WTC11 (cell line): Measurements from ENCODE around the gene FHOD3. TPM values are rescaled to one million over a fixed set of nuclear protein-coding genes. Genes with fewer than 3 reads are reported as not detected.
A peak's percentile ranks its signal among the peaks of the same experiment; 100 is the strongest.

Experiments used
- ATAC-seq: fragments of 200-7000 bp; cut with Tn5 transposase; 2 replicates; pipeline ENCODE4 v1.10.0; 2021; ENCODE audit warnings: mild to moderate bottlenecking, moderate library complexity
- CTCF ChIA-PET: fragments of 300-600 bp; sonication (Branson Sonifier 250); formaldehyde crosslinking; loops from one replicate; lab custom pipeline; 2021; ENCODE audit warnings: antibody characterized with exemption; lab: Charles Lee
- POLR2A ChIA-PET: fragments of 350-600 bp; sonication (Branson Sonifier 250); formaldehyde crosslinking; loops from one replicate; lab custom pipeline; 2021; ENCODE audit warnings: antibody characterized with exemption; lab: Charles Lee
- DNase-seq: peaks from one replicate; pipeline ENCODE4 v3.0.0; 2021; ENCODE audit warnings: low spot score
- H3K27ac Mint-ChIP-seq: 2 replicates; pipeline ENCODE4 v1.8.0; 2021; ENCODE audit warnings: mixed read lengths
- H3K27me3 Mint-ChIP-seq: 2 replicates; pipeline ENCODE4 v1.8.0; 2021; ENCODE audit warnings: low read depth, mild to moderate bottlenecking, moderate library complexity, mixed read lengths
- H3K36me3 Mint-ChIP-seq: 2 replicates; pipeline ENCODE4 v1.8.0; 2021; ENCODE audit warnings: mixed read lengths
- H3K4me1 Mint-ChIP-seq: 2 replicates; pipeline ENCODE4 v1.8.0; 2022; ENCODE audit warnings: mixed read lengths
- H3K4me3 Mint-ChIP-seq: 2 replicates; pipeline ENCODE4 v1.8.0; 2021; ENCODE audit warnings: mild to moderate bottlenecking, moderate library complexity, mixed read lengths
- H3K9me3 Mint-ChIP-seq: 2 replicates; pipeline ENCODE4 v1.8.0; 2021; ENCODE audit warnings: mixed read lengths
- AR ChIP-seq: fragments of 250-450 bp; sonication (Bioruptor Pico); IDR thresholded peaks from 2 replicates; pipeline ENCODE4 v1.9.0; 2021; ENCODE audit warnings: mild to moderate bottlenecking
- ATF6 ChIP-seq: sonication (generic); formaldehyde crosslinking; IDR thresholded peaks from 2 replicates; pipeline ENCODE4 v1.8.1; 2023; ENCODE audit warnings: mild to moderate bottlenecking, missing genetic modification reagents
- ELF4 ChIP-seq: sonication (generic); formaldehyde crosslinking; IDR thresholded peaks from 2 replicates; pipeline ENCODE4 v1.8.1; 2022; ENCODE audit warnings: low read depth, mild to moderate bottlenecking, moderate library complexity, missing genetic modification reagents
- ERG ChIP-seq: fragments of 250-450 bp; sonication (Bioruptor Pico); IDR thresholded peaks from 2 replicates; pipeline ENCODE4 v1.8.0; 2021; ENCODE audit warnings: mild to moderate bottlenecking
- FOXK1 ChIP-seq: sonication (generic); formaldehyde crosslinking; IDR thresholded peaks from 2 replicates; pipeline ENCODE4 v1.8.0; 2022; ENCODE audit warnings: mild to moderate bottlenecking, moderate library complexity, missing genetic modification reagents
- FOXP1 ChIP-seq: sonication (generic); formaldehyde crosslinking; IDR thresholded peaks from 2 replicates; pipeline ENCODE4 v1.8.0; 2022; ENCODE audit warnings: missing genetic modification reagents, mild to moderate bottlenecking, moderate library complexity, borderline replicate concordance
- JAZF1 ChIP-seq: fragments of 250-450 bp; sonication (Bioruptor Pico); IDR thresholded peaks from 2 replicates; pipeline ENCODE4 v1.9.0; 2021; ENCODE audit warnings: moderate library complexity, mild to moderate bottlenecking, inconsistent platforms
- JUN ChIP-seq: sonication (generic); formaldehyde crosslinking; IDR thresholded peaks from 2 replicates; pipeline ENCODE4 v1.8.0; 2023; ENCODE audit warnings: mild to moderate bottlenecking, missing genetic modification reagents
- PRDM15 ChIP-seq: sonication (generic); formaldehyde crosslinking; IDR thresholded peaks from 2 replicates; pipeline ENCODE4 v1.8.0; 2022; ENCODE audit warnings: missing genetic modification reagents
- RORB ChIP-seq: fragments of 250-450 bp; sonication (Bioruptor Pico); IDR thresholded peaks from 2 replicates; pipeline ENCODE4 v1.9.0; 2021; ENCODE audit warnings: mild to moderate bottlenecking
- TCF7 ChIP-seq: sonication (generic); formaldehyde crosslinking; IDR thresholded peaks from 2 replicates; pipeline ENCODE4 v1.8.0; 2022; ENCODE audit warnings: mild to moderate bottlenecking, low read depth, missing genetic modification reagents, moderate library complexity
- USF2 ChIP-seq: sonication (generic); formaldehyde crosslinking; IDR thresholded peaks from 2 replicates; pipeline ENCODE4 v1.8.1; 2023; ENCODE audit warnings: mild to moderate bottlenecking, missing genetic modification reagents, moderate library complexity
- ZBTB21 ChIP-seq: sonication (generic); formaldehyde crosslinking; IDR thresholded peaks from 2 replicates; pipeline ENCODE4 v1.8.1; 2023; ENCODE audit warnings: mild to moderate bottlenecking, missing genetic modification reagents, borderline replicate concordance
- ZMAT4 ChIP-seq: fragments of 250-450 bp; sonication (Bioruptor Pico); IDR thresholded peaks from 2 replicates; pipeline ENCODE4 v1.9.0; 2021; ENCODE audit warnings: mild to moderate bottlenecking
- ZNF121 ChIP-seq: sonication (generic); formaldehyde crosslinking; IDR thresholded peaks from 2 replicates; pipeline ENCODE4 v1.8.0; 2023; ENCODE audit warnings: missing genetic modification reagents
- ZNF396 ChIP-seq: fragments of 250-450 bp; sonication (Bioruptor Pico); IDR thresholded peaks from 2 replicates; pipeline ENCODE4 v1.8.0; 2021; ENCODE audit warnings: mild to moderate bottlenecking, moderate library complexity, borderline replicate concordance
- ZNF512 ChIP-seq: sonication (generic); formaldehyde crosslinking; IDR thresholded peaks from 2 replicates; pipeline ENCODE4 v1.8.1; 2022; ENCODE audit warnings: missing genetic modification reagents, borderline replicate concordance
- total RNA-seq: library from RNA; stranded (reverse); gene quantifications from 3 replicates; pipeline ENCODE4 v1.2.3, GENCODE V29; 2021

The FHOD3 gene
- total RNA-seq, 1 experiment from 2014 or later: 3.8 TPM

- TF ChIP-seq ZMAT4 (CRISPR knock-in tag) (no peak), PRDM15 (CRISPR knock-in tag) (0 out of 2 replicates have a peak, but pooled peaks have one; percentile 23)
- Mint-ChIP-seq H3K27ac (no peak overlapping the region), H3K4me3 (no peak overlapping the region), H3K36me3 (no peaks in the 10 kb centered on the region), H3K9me3 (no peaks in the 10 kb centered on the region), H3K4me1 (no peaks in the 10 kb centered on the region), H3K27me3 (no peaks in the 10 kb centered on the region)
- DNase-seq: peak; percentile 16
- ChIA-PET POLR2A (interaction anchor here (0.5 kb wide), 1 partner anchor 27 kb away, joined by 4 read pairs; no protein-coding TSS in a partner anchor), CTCF (interaction anchor here (0.6 to 1.5 kb wide), 11 partner anchors 9 to 222 kb away, joined by 3 to 5 read pairs (median 3); no protein-coding TSS in a partner anchor)
- peak; percentile 73 for ATAC-seq
Observed at GRCh38 chr18:36624451-36625167, 327.1 kb downstream of the FHOD3 start.

GRCh38 chr18:36625386-36625785 lies 327.9 kb downstream of the FHOD3 start:
- Mint-ChIP-seq H3K4me1 (no peaks in the 10 kb centered on the region), H3K9me3 (no peaks in the 10 kb centered on the region), H3K36me3 (no peaks in the 10 kb centered on the region), H3K27me3 (no peaks in the 10 kb centered on the region), H3K27ac (no peak overlapping the region), H3K4me3 (no peak overlapping the region)
- DNase-seq (no peak), ATAC-seq (no peak)
- TF ChIP-seq ERG (CRISPR knock-in tag) (no peak), AR (CRISPR knock-in tag) (no peak), ZNF396 (CRISPR knock-in tag) (no peak)
- POLR2A ChIA-PET: no interaction called here
- CTCF ChIA-PET: interaction anchor here (0.9 kb wide), 1 partner anchor 14 kb away, joined by 3 read pairs; no protein-coding TSS in a partner anchor

- Mint-ChIP-seq H3K9me3 (no peaks in the 10 kb centered on the region), H3K36me3 (no peaks in the 10 kb centered on the region)
- TF ChIP-seq FOXP1 (CRISPR knock-in tag): no peak
- TF ChIP-seq JAZF1 (CRISPR knock-in tag): no peak
- TF ChIP-seq ZNF512 (CRISPR knock-in tag): no peak
- TF ChIP-seq USF2 (CRISPR knock-in tag): no peak
- no peak for TF ChIP-seq ELF4 (CRISPR knock-in tag)
- TF ChIP-seq FOXK1 (CRISPR knock-in tag): no peak
- no peak for TF ChIP-seq RORB (CRISPR knock-in tag)
- TF ChIP-seq TCF7 (CRISPR knock-in tag): no peak
- TF ChIP-seq JUN (CRISPR knock-in tag): no peak
- no peak for TF ChIP-seq ZNF121
- TF ChIP-seq ATF6 (CRISPR knock-in tag): no peak
- TF ChIP-seq ZBTB21 (CRISPR knock-in tag): no peak
- TF ChIP-seq, all 79 proteins: peak for 0
- DNase-seq: no peak
- no peak for ATAC-seq
- no peak overlapping the region for H3K4me3 Mint-ChIP-seq
- H3K27me3 Mint-ChIP-seq: no peaks in the 10 kb centered on the region
- H3K27ac Mint-ChIP-seq: no peak overlapping the region
- POLR2A ChIA-PET: no interaction called here
- CTCF ChIA-PET: no interaction called here
- no peaks in the 10 kb centered on the region for H3K4me1 Mint-ChIP-seq
Observed at GRCh38 chr18:36627637-36628036, 330.1 kb downstream of the FHOD3 start.
